ENCODE results near the gene ESRRB.
"Not testable (repeated sequence)": the region's sequence is repeated elsewhere in the genome, so short reads cannot be mapped to it uniquely, and the experiment has no call there.

ESRRB gene

GRCh38 chr14:76497550-76498462 is 121.9 kb downstream of the ESRRB start:
- no peak for DNase-seq (ENCODE audit: low read depth)

- DNase-seq (ENCODE audit: low read depth), result no peak
Observed at GRCh38 chr14:76498463-76498935, 122.6 kb downstream of the ESRRB start.

GRCh38 chr14:76498976-76499375 is 123.0 kb downstream of the ESRRB start:
- DNase-seq (ENCODE audit: low read depth), result no peak

- DNase-seq (ENCODE audit: low read depth), result no peak
Observed at GRCh38 chr14:76499399-76499798, 123.5 kb downstream of the ESRRB start.

GRCh38 chr14:76500011-76500410 is 124.1 kb downstream of the ESRRB start:
- no peak for DNase-seq (ENCODE audit: low read depth)

GRCh38 chr14:76500480-76500879 is 124.5 kb downstream of the ESRRB start:
- DNase-seq (ENCODE audit: low read depth), result no peak

GRCh38 chr14:76501156-76501720 is 125.3 kb downstream of the ESRRB start:
- DNase-seq (ENCODE audit: low read depth), result no peak

- no peak for DNase-seq (ENCODE audit: low read depth)
Observed at GRCh38 chr14:76502219-76502618, 126.3 kb downstream of the ESRRB start.

- DNase-seq (ENCODE audit: low read depth), result no peak
Observed at GRCh38 chr14:76502638-76503037, 126.7 kb downstream of the ESRRB start.

- DNase-seq (ENCODE audit: low read depth), result no peak
Observed at GRCh38 chr14:76509311-76509710, 133.4 kb downstream of the ESRRB start.

- DNase-seq (ENCODE audit: low read depth), result no peak
Observed at GRCh38 chr14:76510181-76510580, 134.2 kb downstream of the ESRRB start.

- DNase-seq (ENCODE audit: low read depth), result no peak
Observed at GRCh38 chr14:76514213-76514998, 138.5 kb downstream of the ESRRB start.

GRCh38 chr14:76516884-76517283 is 140.9 kb downstream of the ESRRB start:
- DNase-seq (ENCODE audit: low read depth), result no peak

- no peak for DNase-seq (ENCODE audit: low read depth)
Observed at GRCh38 chr14:76518366-76518765, 142.4 kb downstream of the ESRRB start.

- DNase-seq (ENCODE audit: low read depth), result no peak
Observed at GRCh38 chr14:76525106-76525821, 149.3 kb downstream of the ESRRB start.

- DNase-seq (ENCODE audit: low read depth), result no peak
Observed at GRCh38 chr14:76531085-76531484, 155.1 kb downstream of the ESRRB start.

GRCh38 chr14:76531821-76532318 is 155.9 kb downstream of the ESRRB start:
- no peak for DNase-seq (ENCODE audit: low read depth)

- DNase-seq (ENCODE audit: low read depth), result not testable (repeated sequence)
Observed at GRCh38 chr14:76536636-76537035, 160.7 kb downstream of the ESRRB start.

- DNase-seq (ENCODE audit: low read depth), result no peak
Observed at GRCh38 chr14:76537906-76538647, 162.1 kb downstream of the ESRRB start.

- DNase-seq (ENCODE audit: low read depth), result no peak
Observed at GRCh38 chr14:76538648-76539008, 162.7 kb downstream of the ESRRB start.

- no peak for DNase-seq (ENCODE audit: low read depth)
Observed at GRCh38 chr14:76539130-76539529, 163.2 kb downstream of the ESRRB start.
